Amygdala (tissue), 56 donors: ENCODE data around the gene GRID1.

Source experiments
- DNase-seq, 56 donors: peaks; one replicate each; lab custom pipeline; 2025; lab: John Stamatoyannopoulos, UW

Gene GRID1

GRCh38 chr10:86003201-86003621 lies 363.4 kb downstream of the GRID1 start:
- DNase-seq, result no peak

- DNase-seq, result peak in 3 of 56 donors; percentile 16 to 34 (median 30)
These were observed 365.1 kb downstream of the GRID1 start for GRCh38 chr10:86001521-86001920.

- DNase-seq, result no peak
These were observed 369.1 kb downstream of the GRID1 start for GRCh38 chr10:85997544-85997943.

GRCh38 chr10:85995791-85996190 lies 370.8 kb downstream of the GRID1 start:
- DNase-seq, result peak in 15 of 56 donors; percentile 5 to 67 (median 31)

- DNase-seq, result no peak
These were observed 372.6 kb downstream of the GRID1 start for GRCh38 chr10:85993840-85994507.

GRCh38 chr10:85993140-85993539 lies 373.5 kb downstream of the GRID1 start:
- DNase-seq, result no peak

- no peak for DNase-seq
These were observed 374.3 kb downstream of the GRID1 start for GRCh38 chr10:85992324-85992723.

- no peak for DNase-seq
These were observed 379.8 kb downstream of the GRID1 start for GRCh38 chr10:85986777-85987176.

GRCh38 chr10:85983051-85983450 lies 383.5 kb downstream of the GRID1 start:
- DNase-seq, result no peak

GRCh38 chr10:85979598-85979997 lies 387.0 kb downstream of the GRID1 start:
- no peak for DNase-seq

- no peak for DNase-seq
These were observed 387.8 kb downstream of the GRID1 start for GRCh38 chr10:85978566-85979358.

GRCh38 chr10:85977642-85978041 lies 389.0 kb downstream of the GRID1 start:
- DNase-seq, result no peak

- DNase-seq, result no peak
These were observed 390.3 kb downstream of the GRID1 start for GRCh38 chr10:85976267-85976793.

GRCh38 chr10:85971494-85971893 lies 395.1 kb downstream of the GRID1 start:
- DNase-seq, result no peak

- no peak for DNase-seq
These were observed 399.0 kb downstream of the GRID1 start for GRCh38 chr10:85967594-85967993.

GRCh38 chr10:85961479-85962067 lies 405.0 kb downstream of the GRID1 start:
- no peak for DNase-seq

- DNase-seq, result peak in 7 of 56 donors; percentile 10 to 30 (median 24)
These were observed 405.5 kb downstream of the GRID1 start for GRCh38 chr10:85961073-85961472.

- no peak for DNase-seq
These were observed 407.4 kb downstream of the GRID1 start for GRCh38 chr10:85959239-85959638.

- no peak for DNase-seq
These were observed 415.7 kb downstream of the GRID1 start for GRCh38 chr10:85950921-85951320.

- DNase-seq, result no peak
These were observed 419.8 kb downstream of the GRID1 start for GRCh38 chr10:85946713-85947326.

GRCh38 chr10:85936161-85936560 lies 430.4 kb downstream of the GRID1 start:
- peak in 7 of 56 donors; percentile 8 to 34 (median 23) for DNase-seq
